ENCODE measurements around the gene UBL3. TPM values are rescaled to one million over a fixed set of nuclear protein-coding genes. Genes with fewer than 3 reads are reported as not detected.

UBL3 gene
- total and polyA plus RNA-seq, 10 donors, result 10.2 to 39.1 (median 30.5) TPM

DNA sequence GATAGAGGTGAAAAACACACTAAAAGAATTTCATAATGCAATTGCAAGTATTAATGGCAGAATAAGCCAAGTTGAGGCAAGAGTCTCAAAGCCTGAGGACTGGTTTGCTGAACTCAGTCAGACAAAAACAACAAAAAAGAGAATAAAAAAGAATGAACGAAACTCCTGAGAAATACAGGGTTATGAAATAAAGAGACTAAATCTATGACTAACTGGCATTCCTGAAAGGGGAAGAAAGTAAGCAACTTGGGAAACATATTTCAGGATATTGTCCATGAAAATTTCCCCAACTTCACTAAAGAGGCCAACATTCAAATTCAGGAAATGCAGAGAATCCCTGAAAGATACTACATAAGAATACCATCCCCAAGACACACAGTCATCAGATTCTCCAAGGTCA lies 47.8 kb downstream of the UBL3 start:
- Histone ChIP-seq H3K27me3 (replicated peaks in 1 of 7) (no peaks in the 10 kb centered on the region), H3K36me3 (no peaks in the 10 kb centered on the region), H3K27ac (no peak overlapping the region), H3K4me3 (no peak overlapping the region), H3K4me1 (peaks cover 0 to 63% (median 12%) of the 10 kb centered on the region in 6 donors), H3K9me3 (peaks cover 0 to 6% (median 0%) of the 10 kb centered on the region in 8 donors)
- DNase-seq, result no peak
- WGBS, 5 donors, result 75 to 96% (median 81%) methylated on average over 1 of the region's 1 CpG
- TF ChIP-seq POLR2AphosphoS5 (IDR thresholded peaks at IDR 0.05), result no peak
- no peak for TF ChIP-seq POLR2A (IDR thresholded peaks at IDR 0.05)
- TF ChIP-seq, protein P1, sequence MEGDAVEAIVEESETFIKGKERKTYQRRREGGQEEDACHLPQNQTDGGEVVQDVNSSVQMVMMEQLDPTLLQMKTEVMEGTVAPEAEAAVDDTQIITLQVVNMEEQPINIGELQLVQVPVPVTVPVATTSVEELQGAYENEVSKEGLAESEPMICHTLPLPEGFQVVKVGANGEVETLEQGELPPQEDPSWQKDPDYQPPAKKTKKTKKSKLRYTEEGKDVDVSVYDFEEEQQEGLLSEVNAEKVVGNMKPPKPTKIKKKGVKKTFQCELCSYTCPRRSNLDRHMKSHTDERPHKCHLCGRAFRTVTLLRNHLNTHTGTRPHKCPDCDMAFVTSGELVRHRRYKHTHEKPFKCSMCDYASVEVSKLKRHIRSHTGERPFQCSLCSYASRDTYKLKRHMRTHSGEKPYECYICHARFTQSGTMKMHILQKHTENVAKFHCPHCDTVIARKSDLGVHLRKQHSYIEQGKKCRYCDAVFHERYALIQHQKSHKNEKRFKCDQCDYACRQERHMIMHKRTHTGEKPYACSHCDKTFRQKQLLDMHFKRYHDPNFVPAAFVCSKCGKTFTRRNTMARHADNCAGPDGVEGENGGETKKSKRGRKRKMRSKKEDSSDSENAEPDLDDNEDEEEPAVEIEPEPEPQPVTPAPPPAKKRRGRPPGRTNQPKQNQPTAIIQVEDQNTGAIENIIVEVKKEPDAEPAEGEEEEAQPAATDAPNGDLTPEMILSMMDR (IDR thresholded peaks at IDR 0.05 in 8 of 11, conservative IDR thresholded peaks at IDR 0.05 in 3 of 11), result no peak
- intact Hi-C loops (cut with DNase I; ENCODE audit: low total_unique reads), result no loop called here

DNA sequence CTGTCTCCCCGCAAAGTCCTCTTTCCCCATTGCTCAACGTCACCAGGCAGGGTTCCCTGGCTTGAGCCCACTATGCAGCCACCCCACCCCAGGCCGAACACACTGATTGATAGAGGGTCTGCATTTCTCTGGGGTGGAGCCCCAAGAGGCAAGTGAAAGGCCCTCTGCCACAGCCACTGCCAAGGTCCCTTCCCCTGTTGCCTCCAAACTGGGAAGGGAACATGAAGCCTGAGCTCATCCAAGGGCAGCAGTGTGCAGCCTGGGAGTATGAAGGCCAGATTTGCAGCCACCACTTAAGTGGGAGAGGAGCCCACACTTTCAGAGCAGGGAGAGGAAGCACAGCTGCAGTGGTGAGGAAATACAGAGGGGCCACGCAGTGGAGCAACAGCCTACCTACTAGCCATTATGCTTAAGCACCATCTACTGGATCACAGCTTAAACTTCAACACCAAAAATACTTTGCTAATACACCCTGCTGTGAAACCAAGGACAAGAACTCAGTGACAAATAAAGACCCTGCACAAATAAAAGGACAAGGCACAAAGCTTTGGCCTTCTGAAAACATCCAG lies 48.6 kb downstream of the UBL3 start:
- intact Hi-C loops (cut with DNase I; ENCODE audit: low total_unique reads), result no loop called here
- DNase-seq, result no peak

DNA sequence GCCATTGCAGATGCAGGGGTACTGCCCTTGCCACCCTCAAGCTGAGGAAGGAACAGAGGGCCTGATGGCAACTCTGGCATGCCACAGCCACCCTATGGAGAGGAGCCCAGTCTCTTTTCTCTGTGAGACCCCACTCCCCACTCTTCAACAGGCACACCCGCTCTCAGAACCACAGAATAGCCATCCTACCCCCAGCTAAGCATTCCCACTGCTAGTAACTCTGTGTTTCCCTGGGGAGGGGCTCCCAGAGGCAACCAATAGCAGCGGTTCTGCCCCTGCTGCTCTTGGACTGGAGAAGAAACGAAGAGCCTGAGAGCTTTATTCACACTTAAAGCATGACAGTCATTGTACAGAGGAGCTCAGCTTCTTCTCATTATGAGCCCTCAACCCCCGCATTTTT lies 49.3 kb downstream of the UBL3 start:
- WGBS, 5 donors, result 83 to 94% (median 90%) methylated on average over 4 of the region's 4 CpGs
- no peak overlapping the region for H3K27ac ChIP-seq

More for the DNA sequence above, 48.6 kb downstream of the UBL3 start:
- H3K36me3 ChIP-seq, result no peaks in the 10 kb centered on the region
- WGBS, 5 donors, result 62 to 77% (median 73%) methylated on average over 3 to 4 of the region's 4 CpGs
- peaks cover 0 to 6% (median 0%) of the 10 kb centered on the region in 8 donors for H3K9me3 ChIP-seq
- no peak overlapping the region for H3K4me3 ChIP-seq
- H3K27ac ChIP-seq, result no peak overlapping the region
- H3K27me3 ChIP-seq (replicated peaks in 1 of 7), result no peaks in the 10 kb centered on the region
- peaks cover 0 to 63% (median 15%) of the 10 kb centered on the region in 6 donors for H3K4me1 ChIP-seq
- TF ChIP-seq POLR2A (IDR thresholded peaks at IDR 0.05) (no peak), POLR2AphosphoS5 (IDR thresholded peaks at IDR 0.05) (peak in 1 of 3 donors; percentile 10)

DNA sequence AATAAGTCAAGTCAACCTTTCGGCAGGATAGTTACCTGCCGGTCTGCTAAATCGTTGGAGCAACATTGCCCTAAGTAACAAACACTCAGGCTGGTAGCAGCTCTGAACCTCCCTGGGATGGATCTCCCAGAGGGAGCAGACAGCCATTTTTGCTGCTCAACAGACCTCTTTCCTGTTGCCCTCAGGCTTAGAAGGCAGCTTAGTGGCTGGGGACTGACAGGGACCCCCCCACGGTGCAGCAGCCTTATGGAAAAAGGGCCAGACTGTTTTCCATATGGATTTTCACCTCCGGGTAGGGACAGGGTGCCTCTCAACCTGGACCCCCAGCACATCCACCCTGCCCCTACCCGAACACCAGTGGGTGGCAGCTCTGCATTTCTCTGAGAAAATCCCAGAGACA lies 49.7 kb downstream of the UBL3 start:
- Histone ChIP-seq H3K9me3 (peaks cover 0 to 6% (median 0%) of the 10 kb centered on the region in 8 donors), H3K36me3 (no peaks in the 10 kb centered on the region), H3K4me3 (no peak overlapping the region), H3K27me3 (replicated peaks in 1 of 7) (no peaks in the 10 kb centered on the region), H3K27ac (no peak overlapping the region), H3K4me1 (peaks cover 0 to 59% (median 13%) of the 10 kb centered on the region in 6 donors)
- DNase-seq, result no peak
- intact Hi-C loops (cut with DNase I; ENCODE audit: low total_unique reads), result no loop called here
- TF ChIP-seq POLR2AphosphoS5 (IDR thresholded peaks at IDR 0.05) (no peak), POLR2A (IDR thresholded peaks at IDR 0.05) (no peak)
- TF ChIP-seq, protein P1 (IDR thresholded peaks at IDR 0.05 in 8 of 11, conservative IDR thresholded peaks at IDR 0.05 in 3 of 11), result no peak
- WGBS, 5 donors, result 90 to 97% (median 94%) methylated on average over 6 of the region's 6 CpGs

More for the DNA sequence above, 49.3 kb downstream of the UBL3 start:
- H3K9me3 ChIP-seq, result peaks cover 0 to 6% (median 0%) of the 10 kb centered on the region in 8 donors
- H3K27me3 ChIP-seq (replicated peaks in 1 of 7), result no peaks in the 10 kb centered on the region
- no peak for TF ChIP-seq POLR2A (IDR thresholded peaks at IDR 0.05)
- TF ChIP-seq, protein P1 (IDR thresholded peaks at IDR 0.05 in 8 of 11, conservative IDR thresholded peaks at IDR 0.05 in 3 of 11), result no peak
- TF ChIP-seq POLR2AphosphoS5 (IDR thresholded peaks at IDR 0.05), result no peak
- H3K4me3 ChIP-seq, result no peak overlapping the region
- intact Hi-C loops (cut with DNase I; ENCODE audit: low total_unique reads), result no loop called here
- no peaks in the 10 kb centered on the region for H3K36me3 ChIP-seq
- no peak for DNase-seq
- H3K4me1 ChIP-seq, result peaks cover 0 to 61% (median 14%) of the 10 kb centered on the region in 6 donors
